Left ventricle myocardium inferior (tissue), 1 donor: ENCODE measurements around the gene SEC63. TPM values are rescaled to one million over a fixed set of nuclear protein-coding genes. Genes with fewer than 3 reads are reported as not detected.
"Not testable (repeated sequence)": the region's sequence is repeated elsewhere in the genome, so short reads cannot be mapped to it uniquely, and the experiment has no call there.

Experiments
- DNase-seq: peaks from one replicate; pipeline ENCODE4 v3.0.0-alpha.2; 2020
- H3K27ac ChIP-seq: fragments of 200-600 bp; replicated peaks from 2 replicates; pipeline ENCODE4 v1.8.0; 2021
- H3K27me3 ChIP-seq: fragments of 200-600 bp; 2 replicates; pipeline ENCODE4 v1.8.0; 2021; ENCODE audit warnings: low read depth
- H3K36me3 ChIP-seq: fragments of 200-600 bp; 2 replicates; pipeline ENCODE4 v1.8.0; 2021
- H3K4me1 ChIP-seq: fragments of 200-600 bp; 2 replicates; pipeline ENCODE4 v1.8.0; 2021
- H3K4me3 ChIP-seq: fragments of 200-600 bp; 2 replicates; pipeline ENCODE4 v1.8.0; 2021; ENCODE audit warnings: mild to moderate bottlenecking, moderate library complexity
- H3K9me3 ChIP-seq: fragments of 200-600 bp; replicated peaks from 2 replicates; pipeline ENCODE4 v1.8.0; 2021
- CTCF ChIP-seq: fragments of 200-600 bp; IDR thresholded peaks from 2 replicates; pipeline ENCODE4 v1.8.0; 2021; ENCODE audit warnings: antibody characterized with exemption, mild to moderate bottlenecking, borderline replicate concordance
- intact Hi-C: fragments of 100-400 bp; cut with micrococcal nuclease; formaldehyde crosslinking; loops from one replicate; pipeline ENCODE4 v1.11.0; 2022
- total RNA-seq: library from RNA; stranded (reverse); fragmentation: NEBNext Ultra II Directional; extraction: Animal tissue kit (Norgen Biotek cat#: 25700); gene quantifications from one replicate; pipeline ENCODE4 v1.2.1, GENCODE V29; 2021
- donor health status: DM: no; HTN: yes; CAD: no; lungs with severe emphysema.

Gene SEC63
- total RNA-seq, 1 donor from 2014 or later = 55.0 TPM

DNA sequence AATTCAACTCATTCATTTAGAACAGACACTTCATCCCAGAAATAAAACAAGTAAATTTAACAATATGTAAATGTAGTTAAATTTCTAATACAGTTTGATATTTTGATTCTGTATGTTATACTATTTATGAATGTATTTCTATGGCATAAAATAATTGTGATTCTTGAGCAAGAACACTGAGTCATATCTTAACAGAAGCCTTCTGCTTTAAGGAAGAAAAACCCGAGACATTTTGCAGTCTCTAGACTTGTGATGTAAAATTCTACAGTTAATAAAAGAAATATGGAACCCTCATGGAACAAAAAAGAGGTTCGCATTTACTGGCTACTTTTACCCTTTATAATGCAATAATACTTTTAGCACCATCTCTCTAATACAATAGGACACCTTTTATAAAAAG lies 86.0 kb downstream of the SEC63 start:
- Histone ChIP-seq H3K4me1 (peaks cover 6% of the 10 kb centered on the region), H3K36me3 (peaks cover 58% of the 10 kb centered on the region)
- no peak for TF ChIP-seq CTCF

GRCh38 chr6:107871512-107871911 lies 86.5 kb downstream of the SEC63 start:
- H3K9me3 ChIP-seq, H3K27me3 ChIP-seq, H3K4me3 ChIP-seq, H3K4me1 ChIP-seq, H3K27ac ChIP-seq, DNase-seq, intact Hi-C loops: not testable (repeated sequence)
- peaks cover 54% of the 10 kb centered on the region for H3K36me3 ChIP-seq

More for the DNA sequence above, 86.0 kb downstream of the SEC63 start:
- Histone ChIP-seq H3K27ac (no peak overlapping the region), H3K27me3 (no peaks in the 10 kb centered on the region), H3K9me3 (no peaks in the 10 kb centered on the region), H3K4me3 (no peak overlapping the region)
- no peak for DNase-seq
- intact Hi-C loops = no loop called here

DNA sequence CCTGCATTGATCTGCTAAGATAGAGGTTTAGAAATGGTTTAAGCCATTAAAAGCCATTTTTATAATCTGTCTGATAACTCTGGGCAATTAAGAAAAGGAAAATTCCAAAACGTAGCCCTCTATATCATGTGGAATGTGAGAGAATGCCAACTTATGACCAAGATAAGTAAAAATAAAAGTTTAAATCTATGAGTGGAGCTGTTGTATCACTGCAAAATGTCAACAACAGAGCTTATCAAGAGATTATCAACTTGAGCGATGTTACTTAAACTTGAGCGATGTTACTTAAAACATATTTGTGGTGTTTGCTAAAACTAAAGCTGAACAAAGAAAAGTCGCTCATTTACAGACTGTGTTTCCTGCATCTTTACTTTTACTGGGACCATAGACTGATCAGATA lies 87.0 kb downstream of the SEC63 start:
- Histone ChIP-seq H3K27me3 (no peaks in the 10 kb centered on the region), H3K36me3 (peaks cover 49% of the 10 kb centered on the region), H3K4me3 (no peak overlapping the region), H3K9me3 (no peaks in the 10 kb centered on the region), H3K27ac (no peak overlapping the region), H3K4me1 (peaks cover 6% of the 10 kb centered on the region)
- DNase-seq = no peak
- intact Hi-C loops = no loop called here
- TF ChIP-seq CTCF = no peak

DNA sequence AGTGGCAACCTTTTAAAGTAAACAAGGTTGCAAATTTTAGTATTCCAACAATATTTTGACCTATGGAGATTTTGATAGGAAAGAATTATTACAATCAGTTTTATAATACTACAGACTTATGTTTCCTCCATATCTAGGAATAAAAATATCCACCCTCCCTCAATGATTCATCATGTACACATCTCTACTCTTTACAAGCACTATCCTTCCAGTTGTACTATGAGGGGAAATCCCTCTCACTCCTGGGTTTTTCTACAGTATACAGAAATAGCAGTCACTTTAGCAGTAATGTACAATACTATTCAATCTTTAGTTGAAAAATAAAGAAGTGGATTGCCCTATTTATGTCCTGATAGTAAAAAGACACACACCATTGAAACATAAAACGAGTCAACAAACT lies 87.6 kb downstream of the SEC63 start:
- Histone ChIP-seq H3K27ac (no peak overlapping the region), H3K4me1 (peaks cover 6% of the 10 kb centered on the region), H3K4me3 (no peak overlapping the region), H3K36me3 (peaks cover 43% of the 10 kb centered on the region), H3K9me3 (no peaks in the 10 kb centered on the region), H3K27me3 (no peaks in the 10 kb centered on the region)
- DNase-seq = no peak
- TF ChIP-seq CTCF = no peak
- intact Hi-C loops = no loop called here

DNA sequence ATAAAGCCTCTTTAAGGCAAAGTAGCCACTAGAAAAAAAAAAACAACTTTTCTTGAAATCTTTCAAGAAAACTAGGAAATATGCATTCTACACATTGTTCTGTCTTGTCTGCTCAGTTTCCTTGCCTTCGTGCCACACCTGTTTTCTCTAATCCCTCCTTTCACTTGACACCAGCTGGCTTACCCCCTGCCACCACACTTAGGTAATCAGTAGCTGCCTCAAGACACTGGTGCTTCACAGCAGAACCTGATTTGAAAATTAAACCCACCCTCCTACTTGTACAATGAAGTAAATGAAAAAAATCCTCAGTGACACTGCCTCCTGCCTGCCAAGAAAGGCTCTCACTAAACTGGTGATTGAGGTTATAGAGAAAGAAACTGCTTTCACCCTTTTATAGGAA lies 88.1 kb downstream of the SEC63 start:
- no peaks in the 10 kb centered on the region for H3K27me3 ChIP-seq
- H3K4me3 ChIP-seq = no peak overlapping the region
- no peaks in the 10 kb centered on the region for H3K9me3 ChIP-seq
- TF ChIP-seq CTCF = no peak
- intact Hi-C loops = no loop called here
- H3K36me3 ChIP-seq = peaks cover 38% of the 10 kb centered on the region
- no peak for DNase-seq
- H3K4me1 ChIP-seq = peaks cover 6% of the 10 kb centered on the region
- H3K27ac ChIP-seq = no peak overlapping the region

DNA sequence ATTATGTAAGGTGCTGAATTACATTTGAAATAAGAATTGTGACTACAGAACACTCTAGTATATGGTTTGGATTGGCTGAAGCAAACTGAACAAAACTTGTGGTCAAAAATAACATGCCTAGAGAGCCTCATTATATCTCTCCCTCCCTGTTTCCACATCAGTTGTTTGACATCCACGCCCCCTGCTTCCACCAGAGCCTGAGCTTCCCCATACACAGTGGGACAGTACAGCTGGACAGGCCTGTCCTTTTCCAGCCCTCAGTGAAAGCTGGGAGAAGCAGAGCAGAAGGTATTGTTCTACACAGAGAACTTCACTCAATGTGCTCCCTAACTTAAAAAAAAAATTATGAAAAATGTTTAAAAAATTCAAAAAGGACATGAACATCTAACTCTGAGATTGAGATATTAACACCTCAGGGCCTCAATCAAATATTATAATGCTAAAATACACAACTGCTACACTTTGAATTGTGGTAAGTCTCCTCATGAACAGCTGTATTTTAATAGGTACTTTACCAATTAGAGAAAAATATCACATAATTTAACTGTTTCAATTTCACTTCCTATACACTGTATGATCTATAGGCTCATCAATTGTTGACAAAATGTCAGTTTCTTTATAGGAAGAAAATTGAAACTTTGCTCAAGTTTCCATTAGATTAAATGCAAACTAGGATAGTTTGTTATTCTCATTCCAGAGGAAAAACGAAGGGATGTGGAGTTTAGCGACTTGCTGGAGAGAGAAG lies 89.0 kb downstream of the SEC63 start:
- intact Hi-C loops = no loop called here
- Histone ChIP-seq H3K27me3 (no peaks in the 10 kb centered on the region), H3K4me1 (peaks cover 6% of the 10 kb centered on the region), H3K9me3 (no peaks in the 10 kb centered on the region), H3K27ac (no peak overlapping the region), H3K36me3 (peaks cover 33% of the 10 kb centered on the region), H3K4me3 (no peak overlapping the region)
- no peak for TF ChIP-seq CTCF
- DNase-seq = no peak
